Right ventricle myocardium superior (tissue), 1 donor: ENCODE measurements around the gene APPBP2. TPM values are rescaled to one million over a fixed set of nuclear protein-coding genes. Genes with fewer than 3 reads are reported as not detected.
A peak's percentile ranks its signal among the peaks of the same experiment; 100 is the strongest.
"Not testable (repeated sequence)": the region's sequence is repeated elsewhere in the genome, so short reads cannot be mapped to it uniquely, and the experiment has no call there.

Experiments
- ATAC-seq: fragments of 200-7000 bp; cut with Tn5 transposase; one replicate; pipeline ENCODE4 v1.9.1; 2020; ENCODE audit warnings: mild to moderate bottlenecking; ENCODE audit not compliant: poor library complexity
- DNase-seq: peaks from one replicate; pipeline ENCODE4 v3.0.0-alpha.2; 2020
- intact Hi-C: fragments of 100-400 bp; cut with DNase I; formaldehyde crosslinking; loops from one replicate; pipeline ENCODE4 v1.11.2; 2022
- total RNA-seq: library from RNA; stranded (reverse); fragmentation: NEBNext Ultra II Directional; extraction: Animal tissue kit (Norgen Biotek cat#: 25700); gene quantifications from one replicate; pipeline ENCODE4 v1.2.1, GENCODE V29; 2021
- donor health status: DM: no; HTN: yes; CAD: no; lungs with severe emphysema.

The APPBP2 gene
- total RNA-seq, 1 donor from 2014 or later, result 18.3 TPM

GRCh38 chr17:60535382-60536279 lies 9.6 kb upstream of the APPBP2 start:
- ATAC-seq, result no peak
- intact Hi-C loops, result no loop called here
- DNase-seq, result no peak

- ATAC-seq, result no peak
- intact Hi-C loops, result no loop called here
- DNase-seq, result no peak
Observed at GRCh38 chr17:60534613-60535157, 8.6 kb upstream of the APPBP2 start.

- ATAC-seq (no peak), DNase-seq (no peak)
- intact Hi-C loops, result no loop called here
Observed at GRCh38 chr17:60534010-60534555, 8.0 kb upstream of the APPBP2 start.

GRCh38 chr17:60529806-60530205 lies 3.8 kb upstream of the APPBP2 start:
- DNase-seq, result no peak
- intact Hi-C loops, result no loop called here
- no peak for ATAC-seq

- intact Hi-C loops, result no loop called here
- no peak for DNase-seq
- ATAC-seq, result no peak
Observed at GRCh38 chr17:60528828-60529227, 2.8 kb upstream of the APPBP2 start.

- DNase-seq (no peak), ATAC-seq (no peak)
- intact Hi-C loops, result no loop called here
Observed at GRCh38 chr17:60527701-60528100, 1.7 kb upstream of the APPBP2 start.

- intact Hi-C loops, result no loop called here
- DNase-seq (no peak), ATAC-seq (no peak)
Observed at GRCh38 chr17:60526726-60527125, 684 bp upstream of the APPBP2 start.

GRCh38 chr17:60525328-60525684 lies 736 bp downstream of the APPBP2 start:
- intact Hi-C loops, result no loop called here
- ATAC-seq, result peak; percentile 30
- no peak for DNase-seq

- no peak for ATAC-seq
- no peak for DNase-seq
- intact Hi-C loops, result no loop called here
Observed at GRCh38 chr17:60524463-60525327, 1.3 kb downstream of the APPBP2 start.

GRCh38 chr17:60523822-60524221 lies 2.2 kb downstream of the APPBP2 start:
- DNase-seq (no peak), ATAC-seq (no peak)
- intact Hi-C loops, result no loop called here

GRCh38 chr17:60522889-60523626 lies 3.0 kb downstream of the APPBP2 start:
- intact Hi-C loops, result no loop called here
- ATAC-seq, result no peak
- no peak for DNase-seq

- no peak for ATAC-seq
- no peak for DNase-seq
- intact Hi-C loops, result no loop called here
Observed at GRCh38 chr17:60519795-60520194, 6.2 kb downstream of the APPBP2 start.

- intact Hi-C loops, ATAC-seq: not testable (repeated sequence)
Observed at GRCh38 chr17:60515683-60516082, 10.4 kb downstream of the APPBP2 start.

GRCh38 chr17:60515199-60515598 lies 10.8 kb downstream of the APPBP2 start:
- DNase-seq, ATAC-seq, intact Hi-C loops: not testable (repeated sequence)

More at GRCh38 chr17:60515683-60516082, 10.4 kb downstream of the APPBP2 start:
- DNase-seq, result not testable (repeated sequence)

GRCh38 chr17:60514500-60514899 lies 11.5 kb downstream of the APPBP2 start:
- intact Hi-C loops, result no loop called here
- DNase-seq, result no peak
- no peak for ATAC-seq

- ATAC-seq, result no peak
- intact Hi-C loops, result no loop called here
- no peak for DNase-seq
Observed at GRCh38 chr17:60514053-60514452, 12.0 kb downstream of the APPBP2 start.

GRCh38 chr17:60513014-60513413 lies 13.0 kb downstream of the APPBP2 start:
- DNase-seq, result no peak
- intact Hi-C loops, result no loop called here
- no peak for ATAC-seq

GRCh38 chr17:60510723-60511122 lies 15.3 kb downstream of the APPBP2 start:
- intact Hi-C loops, result no loop called here
- ATAC-seq (no peak), DNase-seq (no peak)

GRCh38 chr17:60510031-60510430 lies 16.0 kb downstream of the APPBP2 start:
- intact Hi-C loops, result no loop called here
- ATAC-seq (no peak), DNase-seq (no peak)
